CD4-positive, alpha-beta T cell treated with Interleukin-4 for 4 hours (primary cell): ENCODE results near the gene CAMSAP2.

ENCODE experiments used
- DNase-seq: peaks from one replicate; pipeline ENCODE4 v3.0.0-alpha.2; 2020

CAMSAP2 gene

DNA sequence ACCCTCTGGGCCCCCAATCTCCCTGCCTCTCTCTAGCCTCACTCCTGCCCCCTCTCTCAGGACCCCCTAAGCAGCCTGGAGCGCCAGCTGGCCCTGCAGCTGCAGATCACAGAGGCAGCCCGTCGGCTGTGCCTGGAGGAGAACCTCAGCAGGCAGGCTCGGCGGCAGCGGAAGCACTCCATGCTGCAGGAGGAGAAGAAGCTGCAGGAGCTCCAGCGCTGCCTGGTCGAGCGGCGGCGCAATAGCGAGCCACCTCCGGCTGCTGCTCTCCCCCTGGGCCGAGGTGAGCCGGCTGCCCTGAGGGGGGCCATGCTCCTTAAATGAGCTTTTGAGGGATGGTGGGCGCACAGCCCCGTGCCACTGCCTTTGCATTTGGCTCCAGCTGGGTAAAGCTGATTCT lies 162.2 kb downstream of the CAMSAP2 start:
- DNase-seq: no peak

DNA sequence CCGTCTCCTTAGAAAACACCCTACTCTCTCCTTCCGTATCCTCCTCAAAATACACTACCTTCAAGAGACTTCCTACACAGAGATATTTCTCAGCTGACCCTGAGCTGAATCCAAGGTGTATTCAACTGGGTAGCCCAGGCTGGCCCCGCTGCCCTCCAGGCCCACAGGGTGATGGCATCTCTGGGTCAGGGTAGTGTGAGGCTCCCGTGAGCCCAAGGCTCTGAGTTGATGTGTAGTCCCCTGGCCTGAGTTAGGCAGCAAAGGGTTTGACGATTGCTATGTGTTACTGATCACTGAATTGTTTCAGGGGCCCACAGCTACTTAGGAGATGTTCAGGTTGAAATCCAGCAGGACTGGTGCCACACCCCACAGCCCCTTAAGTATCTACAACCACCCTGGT lies 162.7 kb downstream of the CAMSAP2 start:
- no peak for DNase-seq

DNA sequence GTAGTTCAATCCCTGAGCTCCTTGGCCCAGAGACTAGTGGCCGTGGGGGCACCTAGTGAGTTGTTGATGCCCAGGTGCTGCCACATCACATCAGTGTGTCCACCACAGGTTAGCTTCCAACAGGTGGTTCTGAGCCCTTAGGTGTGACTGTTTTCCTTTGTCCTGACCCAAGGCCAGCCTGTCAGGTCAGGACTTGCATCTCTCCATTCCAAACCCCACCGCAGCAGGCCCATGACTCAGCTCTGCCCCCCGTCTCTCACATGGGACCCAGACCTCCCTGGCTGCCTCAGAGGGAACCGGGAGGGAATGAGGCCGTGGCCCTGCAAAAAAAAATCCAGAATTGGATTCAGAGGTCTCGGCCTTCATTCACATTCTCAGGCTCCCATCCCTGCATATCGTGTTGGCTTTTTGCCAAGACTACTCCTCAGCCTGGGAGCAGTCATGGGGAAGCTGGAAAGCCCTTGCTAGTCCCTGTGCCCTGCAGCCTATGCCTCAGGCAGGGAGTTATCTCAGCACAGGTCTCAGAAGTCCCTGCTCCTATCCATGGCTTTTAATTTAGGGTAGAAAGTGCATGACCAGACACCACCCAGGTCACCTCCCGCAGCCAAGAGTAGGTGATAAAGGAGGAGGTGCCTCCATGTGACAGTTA lies 163.2 kb downstream of the CAMSAP2 start:
- no peak for DNase-seq

DNA sequence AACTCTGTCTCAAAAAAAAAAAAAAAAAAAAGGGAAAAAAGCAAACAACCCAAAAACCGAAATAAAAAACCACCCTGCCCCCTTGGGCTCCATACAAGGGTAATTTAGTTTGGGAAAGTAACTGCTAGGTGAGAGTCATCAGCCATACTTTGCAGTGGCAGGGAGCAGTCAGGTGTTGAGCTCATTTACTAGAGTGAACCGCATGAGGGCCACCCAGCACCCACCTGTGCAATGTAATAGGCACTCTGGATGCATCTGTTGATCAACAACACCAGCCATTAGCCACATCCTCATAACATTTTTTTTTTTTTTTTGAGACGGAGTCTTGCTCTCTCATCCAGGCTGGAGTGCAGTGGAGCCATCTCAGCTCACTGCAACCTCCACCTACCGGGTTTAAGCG lies 165.1 kb downstream of the CAMSAP2 start:
- no peak for DNase-seq

DNA sequence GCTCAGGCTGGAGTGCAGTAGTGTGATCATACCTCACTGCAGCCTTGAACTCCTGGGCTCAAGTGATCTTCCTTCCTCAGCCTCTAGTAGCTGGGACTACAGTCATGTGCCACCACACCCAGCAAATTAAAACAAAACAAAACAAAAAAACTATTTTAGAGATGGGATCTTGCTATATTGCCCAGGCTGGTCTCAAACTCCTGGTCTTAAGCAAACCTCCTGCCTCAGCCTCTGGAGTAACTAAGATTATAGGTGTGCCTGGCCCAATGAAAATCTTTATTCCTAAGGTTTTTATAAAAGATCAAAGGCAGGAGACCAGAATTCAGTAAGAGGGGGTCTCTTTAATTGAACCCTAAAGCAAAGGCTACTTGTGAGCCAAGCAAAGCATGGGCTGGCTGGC lies 166.1 kb downstream of the CAMSAP2 start:
- DNase-seq: no peak

DNA sequence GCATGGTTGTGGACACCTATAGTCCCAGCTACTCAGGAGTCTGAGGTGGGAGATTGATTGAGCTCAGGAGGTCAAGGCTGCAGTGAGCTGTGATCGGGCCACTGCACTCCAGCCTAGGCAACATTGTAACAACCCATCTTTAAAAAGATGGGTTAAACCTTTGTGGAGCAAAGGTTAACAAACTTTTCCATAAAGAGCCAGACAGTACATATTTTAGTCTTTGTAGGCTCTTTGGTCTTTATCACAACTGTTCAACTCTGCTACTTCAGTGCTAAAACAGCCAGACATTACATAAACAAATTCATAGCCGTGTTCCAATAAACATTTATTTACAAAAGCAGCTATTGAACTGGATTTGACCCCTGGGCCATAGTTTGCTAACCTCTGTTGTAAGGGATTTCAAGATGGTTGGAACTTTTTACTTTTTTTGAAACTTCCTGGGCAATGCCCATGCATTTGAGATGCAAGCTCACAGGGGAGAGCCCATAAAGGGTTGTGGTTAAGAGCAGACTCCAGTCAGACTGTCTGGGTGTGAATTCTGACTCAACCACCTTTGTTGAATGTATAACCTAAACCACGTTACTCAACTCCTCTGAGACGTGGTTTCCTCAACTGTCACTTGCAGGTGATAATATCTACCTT lies 166.8 kb downstream of the CAMSAP2 start:
- peak; percentile 83 for DNase-seq

DNA sequence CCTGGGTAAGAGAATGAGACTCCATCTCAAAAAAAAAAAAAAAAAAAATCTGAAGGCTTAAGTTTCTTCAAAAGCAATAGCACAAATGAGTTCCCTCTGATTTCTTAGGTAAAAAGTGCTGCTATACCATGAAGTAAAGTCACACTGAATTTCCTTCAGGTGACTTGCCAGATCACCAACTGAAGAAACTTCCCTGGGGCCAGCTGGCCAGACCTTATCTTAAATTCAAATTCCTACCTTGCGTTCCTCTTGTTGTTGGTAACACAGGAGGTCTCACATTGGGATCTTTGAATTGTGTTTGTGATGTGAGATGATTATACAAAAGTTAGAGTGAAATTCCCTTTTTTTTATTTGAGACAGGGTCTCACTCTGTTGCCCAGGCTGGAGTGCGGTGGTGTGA lies 167.8 kb downstream of the CAMSAP2 start:
- DNase-seq: no peak

DNA sequence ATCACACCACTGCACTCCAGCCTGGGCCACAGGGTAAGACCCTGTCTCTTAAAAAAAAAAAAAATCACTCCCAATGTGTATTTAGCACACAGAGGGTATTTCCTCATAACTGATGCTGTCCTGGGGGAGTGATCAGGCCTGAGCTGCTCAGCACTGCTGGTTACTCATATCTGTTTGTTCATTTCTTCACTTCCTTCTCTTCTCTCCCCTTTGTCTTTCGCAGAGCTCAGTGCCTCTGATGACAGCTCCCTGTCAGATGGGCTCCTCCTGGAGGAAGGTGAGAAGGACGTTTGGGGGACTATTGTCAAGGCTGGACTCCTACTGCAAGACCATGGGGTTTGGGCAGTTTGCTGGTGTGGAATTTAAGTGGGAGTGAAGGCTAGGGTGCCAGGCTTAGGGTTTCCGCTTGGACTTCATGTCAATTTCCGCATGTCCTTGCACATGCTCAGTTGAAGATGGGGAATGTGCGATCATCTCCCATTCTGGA lies 169.0 kb downstream of the CAMSAP2 start:
- DNase-seq: no peak

DNA sequence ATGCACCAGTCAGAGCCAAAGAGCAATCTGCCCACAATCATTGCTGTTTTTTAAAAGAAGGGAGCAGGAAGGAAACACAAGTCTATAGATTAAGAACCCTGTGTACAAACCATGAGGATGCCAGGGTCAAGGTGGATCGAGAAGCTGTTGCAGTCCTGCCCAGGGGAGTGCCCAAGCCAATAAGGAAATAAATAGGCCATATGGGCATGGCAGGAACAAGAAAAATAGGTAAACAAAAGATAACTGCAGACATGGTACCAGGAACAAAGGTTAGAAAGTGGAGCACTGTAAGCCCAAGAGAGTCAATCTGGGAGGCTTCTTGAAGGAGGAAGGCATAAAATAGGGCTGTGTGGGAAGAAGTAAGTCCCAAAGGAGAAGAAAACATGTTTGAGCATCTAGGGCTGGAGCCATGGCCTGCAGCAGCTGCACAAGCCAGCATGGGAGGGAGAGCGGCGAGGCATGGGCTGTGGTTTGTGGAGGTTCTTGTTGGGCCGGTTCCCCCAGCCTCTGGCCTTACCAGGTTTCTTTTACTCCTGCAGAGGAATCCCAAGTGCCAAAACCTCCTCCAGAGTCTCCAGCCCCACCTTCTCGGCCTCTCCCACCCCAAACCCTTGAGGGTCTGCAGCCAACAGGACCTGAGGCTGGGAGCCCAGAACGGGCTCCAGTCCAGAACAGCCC lies 169.6 kb downstream of the CAMSAP2 start:
- no peak for DNase-seq

DNA sequence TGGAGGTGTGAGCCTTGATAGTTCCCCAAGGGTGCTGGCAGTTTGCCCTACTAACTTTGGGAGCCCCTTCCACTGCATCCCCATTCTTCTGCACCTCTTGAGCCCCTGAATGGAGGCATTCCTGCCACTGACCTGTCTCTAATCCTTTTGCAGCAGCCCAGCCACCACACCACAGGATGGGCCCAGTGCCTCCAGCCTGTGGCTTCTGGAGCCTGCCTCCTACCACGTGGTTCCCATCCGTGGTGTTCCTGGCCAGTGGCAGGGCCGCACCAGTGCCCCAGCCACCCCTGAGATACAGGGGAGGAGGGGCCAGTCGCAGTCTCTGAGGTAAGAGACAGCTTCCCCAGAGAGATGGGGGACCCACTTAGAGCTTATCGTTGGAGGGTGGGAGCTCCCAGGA lies 170.4 kb downstream of the CAMSAP2 start:
- DNase-seq: no peak

DNA sequence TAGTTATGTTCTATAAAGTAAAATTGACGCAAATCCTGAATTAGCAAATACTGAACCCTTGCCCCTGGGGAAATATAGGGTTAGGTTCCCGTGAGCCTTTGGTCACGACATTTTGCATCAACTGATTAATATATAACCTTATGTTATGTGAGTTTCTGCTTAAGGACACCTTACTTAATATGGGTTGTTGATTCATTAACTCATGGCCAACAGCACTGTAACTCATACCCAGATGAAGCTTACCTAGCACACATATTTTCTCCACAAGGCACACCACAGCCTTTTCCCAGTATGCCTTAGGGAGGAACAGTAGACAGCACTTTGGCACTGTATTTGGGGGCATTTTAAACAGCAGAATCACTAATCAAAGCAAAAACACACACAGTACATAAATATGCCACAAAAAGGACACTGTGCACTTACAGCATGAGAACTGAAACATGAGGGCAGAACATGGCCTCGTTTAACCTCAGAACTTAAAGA lies 171.1 kb downstream of the CAMSAP2 start:
- no peak for DNase-seq
